Measurements from ENCODE around the gene FGF2.

GRCh38 chr4:122836941-122837340 lies 10.3 kb downstream of the FGF2 start:
- TF ChIP-seq POLR2A (IDR thresholded peaks at IDR 0.05) (no peak), CTCF (IDR thresholded peaks at IDR 0.05) (no peak), POLR2AphosphoS5 (IDR thresholded peaks at IDR 0.05) (no peak), EP300 (IDR thresholded peaks at IDR 0.05) (no peak)
